ENCODE data around the gene MAGI2. TPM values are rescaled to one million over a fixed set of nuclear protein-coding genes. Genes with fewer than 3 reads are reported as not detected.

The MAGI2 gene
- total RNA-seq, 4 donors from 2014 or later: 0.90 to 2.4 (median 0.99) TPM

DNA sequence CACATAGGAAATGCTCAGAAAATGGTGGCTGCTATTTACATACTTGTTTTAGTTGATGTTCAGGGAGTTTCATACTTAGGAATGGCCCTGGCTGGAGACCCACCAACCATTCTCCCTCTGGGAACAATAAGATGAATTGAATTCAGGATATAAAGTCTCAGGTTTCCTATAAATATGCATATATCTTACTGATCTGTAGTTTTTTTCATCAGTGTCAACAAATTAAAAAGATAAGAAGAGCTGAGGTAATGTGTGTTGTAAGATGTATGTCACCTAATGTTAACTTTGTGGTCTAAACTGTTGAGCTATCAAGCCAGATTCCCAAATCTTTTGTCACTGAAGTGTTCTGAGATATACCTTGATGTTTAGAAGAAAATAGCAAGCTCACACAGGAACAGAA lies 457.5 kb downstream of the MAGI2 start:
- H3K36me3 ChIP-seq: no peaks in the 10 kb centered on the region

DNA sequence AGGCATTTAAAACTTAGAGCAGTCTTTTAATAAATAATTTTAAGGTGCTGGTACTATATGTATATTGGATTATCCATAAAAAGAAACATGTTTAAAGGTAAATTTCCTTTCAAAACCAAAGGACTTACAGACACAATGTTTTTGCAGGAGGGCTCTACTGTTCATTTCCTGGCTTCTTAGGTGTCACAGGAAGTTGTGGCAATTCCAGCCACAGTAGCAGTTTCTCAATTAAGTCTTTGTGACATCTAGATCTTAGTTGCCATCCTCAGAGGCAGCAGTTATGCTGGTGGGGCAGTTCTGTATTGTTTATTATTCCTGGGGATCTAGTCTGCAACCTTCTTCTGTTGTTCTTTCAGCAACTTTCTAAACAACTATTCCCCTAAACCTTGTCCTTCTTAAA lies 460.1 kb downstream of the MAGI2 start:
- Histone ChIP-seq H3K27me3 (no peaks in the 10 kb centered on the region), H3K36me3 (no peaks in the 10 kb centered on the region), H3K4me1 (no peaks in the 10 kb centered on the region), H3K4me3 (no peak overlapping the region), H3K9me3 (no peaks in the 10 kb centered on the region), H3K27ac (no peak overlapping the region)
- ATAC-seq (no peak), DNase-seq (no peak)
- intact Hi-C loops (cut with DNase I; ENCODE audit: low total_unique reads): no loop called here
- TF ChIP-seq, protein P1, sequence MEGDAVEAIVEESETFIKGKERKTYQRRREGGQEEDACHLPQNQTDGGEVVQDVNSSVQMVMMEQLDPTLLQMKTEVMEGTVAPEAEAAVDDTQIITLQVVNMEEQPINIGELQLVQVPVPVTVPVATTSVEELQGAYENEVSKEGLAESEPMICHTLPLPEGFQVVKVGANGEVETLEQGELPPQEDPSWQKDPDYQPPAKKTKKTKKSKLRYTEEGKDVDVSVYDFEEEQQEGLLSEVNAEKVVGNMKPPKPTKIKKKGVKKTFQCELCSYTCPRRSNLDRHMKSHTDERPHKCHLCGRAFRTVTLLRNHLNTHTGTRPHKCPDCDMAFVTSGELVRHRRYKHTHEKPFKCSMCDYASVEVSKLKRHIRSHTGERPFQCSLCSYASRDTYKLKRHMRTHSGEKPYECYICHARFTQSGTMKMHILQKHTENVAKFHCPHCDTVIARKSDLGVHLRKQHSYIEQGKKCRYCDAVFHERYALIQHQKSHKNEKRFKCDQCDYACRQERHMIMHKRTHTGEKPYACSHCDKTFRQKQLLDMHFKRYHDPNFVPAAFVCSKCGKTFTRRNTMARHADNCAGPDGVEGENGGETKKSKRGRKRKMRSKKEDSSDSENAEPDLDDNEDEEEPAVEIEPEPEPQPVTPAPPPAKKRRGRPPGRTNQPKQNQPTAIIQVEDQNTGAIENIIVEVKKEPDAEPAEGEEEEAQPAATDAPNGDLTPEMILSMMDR (IDR thresholded peaks at IDR 0.05 in 4 of 5, conservative IDR thresholded peaks at IDR 0.05 in 1 of 5): no peak
- no peak for TF ChIP-seq POLR2A (IDR thresholded peaks at IDR 0.05)
- in situ Hi-C loops (cut with MboI; ENCODE audit: low sequenced_read_pairs in 4 of 4): no loop called here

More for the DNA sequence above, 457.5 kb downstream of the MAGI2 start:
- H3K27me3 ChIP-seq: no peaks in the 10 kb centered on the region
- ATAC-seq (no peak), DNase-seq (no peak)
- no peaks in the 10 kb centered on the region for H3K4me1 ChIP-seq
- TF ChIP-seq POLR2A (IDR thresholded peaks at IDR 0.05): no peak
- TF ChIP-seq, protein P1 (IDR thresholded peaks at IDR 0.05 in 4 of 5, conservative IDR thresholded peaks at IDR 0.05 in 1 of 5): no peak
- intact Hi-C loops (cut with DNase I; ENCODE audit: low total_unique reads) (no loop called here), in situ Hi-C loops (cut with MboI; ENCODE audit: low sequenced_read_pairs in 4 of 4) (no loop called here)
- H3K27ac ChIP-seq: no peak overlapping the region
- no peaks in the 10 kb centered on the region for H3K9me3 ChIP-seq
- H3K4me3 ChIP-seq: no peak overlapping the region

DNA sequence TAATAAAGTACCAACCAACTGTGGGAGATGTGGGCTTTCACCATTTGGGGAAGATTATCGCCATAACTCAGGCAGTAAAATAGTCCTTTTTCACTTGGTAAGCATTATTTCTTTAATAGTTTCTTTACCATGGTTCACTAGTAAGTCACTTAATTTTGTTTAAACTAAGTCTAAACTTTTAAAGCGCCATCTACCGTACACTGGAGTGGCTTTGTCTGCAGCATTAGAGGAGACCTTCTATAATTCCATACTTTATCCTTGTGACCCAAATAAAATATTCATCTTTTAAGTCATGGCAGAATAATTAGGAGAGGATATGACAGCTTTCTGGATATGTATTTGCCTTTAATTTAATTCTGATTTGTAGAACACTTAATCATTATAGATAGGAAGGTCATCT lies 468.0 kb downstream of the MAGI2 start:
- Histone ChIP-seq H3K4me3 (no peak overlapping the region), H3K4me1 (no peaks in the 10 kb centered on the region), H3K9me3 (no peaks in the 10 kb centered on the region), H3K36me3 (no peaks in the 10 kb centered on the region), H3K27ac (no peak overlapping the region), H3K27me3 (no peaks in the 10 kb centered on the region)
- intact Hi-C loops (cut with DNase I; ENCODE audit: low total_unique reads): no loop called here
- ATAC-seq: no peak
- no peak for DNase-seq
- in situ Hi-C loops (cut with MboI; ENCODE audit: low sequenced_read_pairs in 4 of 4): no loop called here
- TF ChIP-seq, protein P1 (IDR thresholded peaks at IDR 0.05 in 4 of 5, conservative IDR thresholded peaks at IDR 0.05 in 1 of 5): no peak
- no peak for TF ChIP-seq POLR2A (IDR thresholded peaks at IDR 0.05)

DNA sequence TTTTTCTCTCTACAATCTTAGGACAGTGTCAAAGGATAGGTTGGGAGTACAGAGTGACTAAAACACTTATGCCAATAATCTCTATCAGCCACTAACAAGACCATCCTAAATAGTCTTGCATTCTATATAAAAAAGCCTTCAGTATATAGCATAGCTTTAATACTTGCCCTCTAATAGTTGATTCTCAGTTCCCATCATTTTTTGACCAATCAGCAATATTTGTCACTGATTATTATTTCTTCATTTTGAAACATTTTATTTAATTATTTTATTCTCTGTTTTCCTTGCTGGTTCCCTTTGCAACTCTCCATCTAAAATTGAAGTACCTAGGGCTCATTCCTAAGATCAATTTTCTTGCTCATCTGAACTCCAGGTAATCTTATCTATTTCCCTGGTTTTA lies 470.0 kb downstream of the MAGI2 start:
- in situ Hi-C loops (cut with MboI; ENCODE audit: low sequenced_read_pairs in 4 of 4): no loop called here

More for the DNA sequence above, 470.0 kb downstream of the MAGI2 start:
- H3K9me3 ChIP-seq: no peaks in the 10 kb centered on the region
- TF ChIP-seq, protein P1 (IDR thresholded peaks at IDR 0.05 in 4 of 5, conservative IDR thresholded peaks at IDR 0.05 in 1 of 5): no peak
- no peak for TF ChIP-seq POLR2A (IDR thresholded peaks at IDR 0.05)
- no peaks in the 10 kb centered on the region for H3K27me3 ChIP-seq
- H3K4me3 ChIP-seq: no peak overlapping the region
- H3K4me1 ChIP-seq: no peaks in the 10 kb centered on the region
- intact Hi-C loops (cut with DNase I; ENCODE audit: low total_unique reads): no loop called here
- DNase-seq (no peak), ATAC-seq (no peak)
- H3K27ac ChIP-seq: no peak overlapping the region
- H3K36me3 ChIP-seq: no peaks in the 10 kb centered on the region
